ENCODE measurements around the gene PEX5L.
"Not testable (repeated sequence)": the region's sequence is repeated elsewhere in the genome, so short reads cannot be mapped to it uniquely, and the experiment has no call there.

Gene PEX5L

DNA sequence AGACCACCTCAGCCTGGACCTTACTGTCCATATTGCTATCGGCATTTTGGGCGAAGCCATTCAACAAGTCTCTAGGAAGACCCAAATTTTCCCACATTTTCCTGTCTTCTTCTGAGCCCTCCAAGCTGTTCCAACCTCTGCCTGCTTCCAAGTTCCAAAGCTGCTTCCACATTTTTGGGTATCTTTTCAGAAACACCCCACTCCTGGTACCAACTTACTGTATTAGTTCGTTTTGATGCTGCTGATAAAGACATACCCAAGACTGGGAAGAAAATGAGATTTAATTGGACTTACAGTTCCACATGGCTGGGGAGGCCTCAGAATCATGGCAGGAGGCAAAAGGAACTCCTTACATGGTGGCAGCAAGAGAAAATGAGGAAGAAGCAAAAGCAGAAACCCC lies 28.4 kb downstream of the PEX5L start:
- DNase-seq (ENCODE audit: low read depth in 1 of 2, low spot score in 1 of 2) = not testable (repeated sequence)

DNA sequence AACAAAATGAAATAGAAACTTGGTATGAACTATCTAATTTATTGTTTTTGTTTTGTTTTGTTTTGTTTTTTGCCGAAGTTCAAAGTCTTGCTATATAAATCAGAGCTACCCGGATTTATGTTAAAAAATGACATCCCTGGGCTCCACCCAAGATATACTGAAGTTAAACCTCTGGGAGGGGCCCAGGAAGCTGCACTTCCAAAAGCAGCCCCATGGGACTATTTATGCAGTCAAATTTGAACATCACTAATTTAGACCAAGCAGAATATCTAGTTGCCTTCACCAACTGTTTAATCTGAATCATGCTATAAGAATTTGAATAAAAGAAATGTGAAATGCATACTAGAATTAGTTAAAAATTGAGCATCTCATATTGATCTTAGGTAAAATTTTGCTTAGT lies 32.2 kb downstream of the PEX5L start:
- DNase-seq (ENCODE audit: low read depth in 1 of 2, low spot score in 1 of 2) = no peak

DNA sequence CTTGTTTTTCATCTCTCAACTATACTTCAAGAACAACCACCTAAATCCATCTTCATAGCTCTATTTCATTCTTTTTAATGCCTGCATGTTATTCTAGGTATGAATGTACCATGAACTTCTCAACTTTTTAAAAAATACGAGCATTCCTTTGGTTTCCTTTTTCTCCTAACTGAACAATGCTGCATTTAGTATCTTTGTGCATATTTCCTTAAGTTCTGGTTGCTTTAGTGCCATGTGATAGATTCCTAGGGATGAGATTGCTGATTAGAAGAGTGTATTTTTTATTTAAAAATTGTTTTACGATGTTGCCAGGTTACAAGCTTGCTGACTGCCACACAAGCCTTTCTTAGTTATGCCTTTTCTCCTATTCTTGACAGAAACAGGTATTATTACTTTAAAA lies 34.7 kb downstream of the PEX5L start:
- no peak for DNase-seq (ENCODE audit: low read depth in 1 of 2, low spot score in 1 of 2)

DNA sequence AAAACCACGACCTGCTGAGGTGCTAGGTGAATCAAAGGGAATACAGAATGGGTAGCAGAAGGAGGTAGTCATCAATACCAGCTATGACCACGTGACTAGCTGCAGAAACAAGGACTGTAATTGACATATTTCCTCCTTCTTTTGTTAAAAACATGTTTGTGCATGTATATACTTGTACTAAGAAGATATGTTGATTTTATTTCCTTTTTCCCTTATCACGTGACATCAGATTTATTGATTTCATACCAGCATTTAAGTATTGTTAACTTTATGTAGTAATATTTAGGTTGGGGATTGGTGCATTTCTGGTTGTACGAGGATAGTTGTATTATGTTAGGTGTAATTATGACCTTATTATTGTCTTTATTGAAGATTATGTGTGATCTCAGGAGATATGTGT lies 36.2 kb downstream of the PEX5L start:
- no peak for DNase-seq (ENCODE audit: low read depth in 1 of 2, low spot score in 1 of 2)

DNA sequence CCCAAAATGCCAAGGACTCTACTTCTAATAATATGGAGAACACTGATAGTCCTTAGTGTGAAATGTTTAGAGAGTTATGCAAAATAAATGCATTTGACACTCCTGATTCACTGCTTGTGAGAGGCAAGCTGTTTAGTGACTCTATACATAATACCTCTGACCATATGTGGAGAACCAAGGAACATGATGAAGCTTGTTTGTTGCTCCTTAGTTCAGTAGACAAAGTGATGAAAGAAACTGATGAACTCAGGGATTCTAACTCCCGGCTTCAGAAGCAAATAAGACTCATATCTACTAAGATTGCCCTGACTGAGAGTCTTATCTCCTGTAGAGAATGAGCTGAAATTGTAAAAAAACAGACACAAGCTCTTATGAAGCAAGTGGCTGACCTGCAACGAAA lies 41.3 kb downstream of the PEX5L start:
- DNase-seq (ENCODE audit: low read depth in 1 of 2, low spot score in 1 of 2) = no peak

DNA sequence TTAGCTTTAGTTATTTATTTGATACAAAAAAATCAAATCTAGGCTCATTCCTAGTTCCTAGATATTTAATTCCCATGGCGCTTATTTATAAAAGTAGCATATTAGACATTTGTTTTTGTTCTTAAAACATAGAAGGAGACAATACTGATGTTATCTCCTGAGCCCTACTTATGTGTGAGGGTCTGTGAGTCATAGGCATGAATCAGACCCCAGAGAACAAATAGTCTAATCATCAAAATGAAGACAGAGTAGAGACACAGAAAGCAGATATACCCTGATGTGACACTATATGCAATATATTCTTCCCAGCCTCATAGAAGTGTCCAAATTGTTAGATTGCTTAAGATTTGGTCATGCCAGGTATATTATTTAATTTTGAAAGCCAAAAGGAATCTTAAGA lies 44.9 kb downstream of the PEX5L start:
- DNase-seq (ENCODE audit: low read depth in 1 of 2, low spot score in 1 of 2) = no peak

DNA sequence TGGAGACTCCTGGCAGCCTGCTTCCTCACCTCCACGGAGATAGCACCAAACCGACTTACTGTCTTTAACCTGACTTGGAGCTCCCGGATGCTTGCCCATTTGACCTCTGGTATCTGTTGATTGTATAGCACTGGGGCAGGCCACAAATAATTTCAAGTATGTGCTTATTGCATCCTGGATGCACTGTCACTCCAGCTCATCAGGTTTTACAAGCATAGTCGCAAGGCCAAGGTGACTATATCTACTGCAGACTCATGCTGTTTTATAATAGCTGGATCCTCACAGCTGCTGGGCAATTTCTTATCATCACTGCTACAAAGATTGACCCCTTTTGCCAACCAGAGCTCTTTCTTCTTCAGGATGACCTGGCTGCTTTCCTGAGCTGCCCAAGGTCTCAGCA lies 45.6 kb downstream of the PEX5L start:
- no peak for DNase-seq (ENCODE audit: low read depth in 1 of 2, low spot score in 1 of 2)

DNA sequence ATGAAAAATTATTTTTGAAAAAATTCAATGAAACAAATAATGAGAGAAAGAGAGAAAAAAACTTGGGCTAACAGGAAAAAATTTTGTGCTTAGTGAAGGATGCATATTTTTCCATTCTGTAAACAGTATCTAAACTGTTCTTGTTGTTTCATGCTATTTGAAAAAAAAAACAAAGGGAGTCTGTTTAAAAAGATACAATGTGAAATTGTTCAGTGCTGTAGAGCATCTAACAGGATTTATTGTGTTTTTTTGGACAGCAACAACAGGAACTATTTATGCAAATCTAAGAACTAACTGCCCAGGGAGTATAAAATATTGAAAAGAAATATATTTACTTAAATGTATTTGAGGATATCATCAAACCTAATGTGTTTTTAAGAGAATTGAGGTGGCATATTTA lies 55.1 kb downstream of the PEX5L start:
- no peak for DNase-seq (ENCODE audit: low read depth in 1 of 2, low spot score in 1 of 2)

DNA sequence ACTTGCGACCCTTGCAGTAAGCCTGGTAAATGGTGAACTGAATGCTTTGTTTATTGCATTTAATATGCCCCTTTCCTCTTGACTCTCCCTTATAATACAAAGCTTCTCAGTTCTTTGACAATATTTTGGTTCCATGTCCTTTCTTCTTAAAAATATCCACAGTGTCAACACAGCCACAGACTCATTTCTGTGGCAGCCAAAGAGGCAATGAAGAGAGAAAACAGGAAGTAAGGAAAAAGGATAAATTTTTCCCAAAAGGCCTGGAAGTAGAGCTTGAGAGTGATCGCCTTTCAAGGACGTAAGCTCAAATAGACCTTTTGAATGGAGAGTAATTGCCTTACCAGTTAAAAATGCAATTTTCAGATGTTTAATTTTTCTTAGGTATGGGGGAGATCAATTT lies 59.4 kb downstream of the PEX5L start:
- DNase-seq (ENCODE audit: low read depth in 1 of 2, low spot score in 1 of 2) = no peak

DNA sequence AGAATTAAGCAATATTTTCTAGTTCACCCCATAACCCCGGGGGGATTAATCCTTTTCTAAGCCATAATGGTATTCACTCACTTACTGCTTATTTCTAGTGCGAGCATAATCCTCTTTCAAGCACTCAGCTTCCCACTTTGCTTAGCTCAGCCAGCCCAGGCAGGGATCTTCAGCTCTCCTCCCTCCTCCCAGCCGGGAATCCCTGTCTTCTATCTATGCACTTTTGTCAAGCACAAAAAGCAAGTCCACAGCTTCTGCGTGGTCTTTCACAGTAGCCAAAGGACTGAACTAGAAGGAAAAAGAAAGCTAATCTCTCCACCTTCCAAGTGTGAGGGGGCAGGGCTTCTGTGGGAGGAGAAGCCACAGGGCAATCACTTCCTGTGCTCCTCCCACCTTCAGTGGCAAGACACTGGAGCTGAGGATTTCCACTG lies 62.8 kb downstream of the PEX5L start:
- no peak for DNase-seq (ENCODE audit: low read depth in 1 of 2, low spot score in 1 of 2)

DNA sequence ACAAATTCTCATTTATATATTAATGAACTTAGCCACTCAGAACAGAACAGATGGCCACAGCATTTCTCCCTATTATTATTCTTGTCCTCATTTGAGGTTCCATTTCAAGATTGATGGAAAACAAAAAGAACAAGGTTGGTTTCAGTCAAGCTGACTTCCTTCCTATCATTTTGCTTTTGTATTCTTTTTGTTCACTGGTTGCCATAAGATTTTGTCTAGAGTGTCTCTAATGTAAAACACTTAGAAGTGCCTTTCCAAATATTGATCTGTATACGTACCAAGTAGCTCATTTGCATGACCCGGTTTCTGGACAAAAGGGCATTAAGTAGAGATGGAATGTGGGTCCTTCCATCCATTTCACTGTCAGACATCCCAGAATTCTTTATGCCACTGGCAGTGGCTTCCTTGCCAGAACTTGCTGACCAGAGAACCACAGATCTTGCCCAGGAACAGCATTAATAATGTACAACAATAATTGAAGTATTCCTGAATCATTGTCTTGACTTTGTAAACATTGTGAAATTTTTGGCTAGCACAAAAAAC lies 63.8 kb downstream of the PEX5L start:
- DNase-seq (ENCODE audit: low read depth in 1 of 2, low spot score in 1 of 2) = no peak

DNA sequence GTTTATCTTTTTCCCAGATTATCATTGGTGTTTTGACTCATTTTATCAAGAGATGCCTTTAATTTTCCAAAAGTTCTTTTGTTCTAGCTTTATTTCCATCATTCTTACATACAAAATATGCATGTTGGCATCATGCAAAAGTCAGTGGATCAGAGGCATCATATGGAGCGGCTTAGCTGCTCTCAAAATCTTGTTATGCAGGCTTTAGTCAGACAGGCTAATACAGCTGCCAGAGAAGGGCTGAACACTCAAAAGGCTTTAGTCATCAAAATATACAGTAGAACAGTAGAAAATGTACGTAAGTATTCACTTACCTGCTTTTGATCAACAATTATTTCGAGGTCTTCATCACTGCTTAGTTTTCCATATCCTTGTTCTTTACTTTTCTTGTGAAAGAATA lies 65.5 kb downstream of the PEX5L start:
- no peak for DNase-seq (ENCODE audit: low read depth in 1 of 2, low spot score in 1 of 2)

DNA sequence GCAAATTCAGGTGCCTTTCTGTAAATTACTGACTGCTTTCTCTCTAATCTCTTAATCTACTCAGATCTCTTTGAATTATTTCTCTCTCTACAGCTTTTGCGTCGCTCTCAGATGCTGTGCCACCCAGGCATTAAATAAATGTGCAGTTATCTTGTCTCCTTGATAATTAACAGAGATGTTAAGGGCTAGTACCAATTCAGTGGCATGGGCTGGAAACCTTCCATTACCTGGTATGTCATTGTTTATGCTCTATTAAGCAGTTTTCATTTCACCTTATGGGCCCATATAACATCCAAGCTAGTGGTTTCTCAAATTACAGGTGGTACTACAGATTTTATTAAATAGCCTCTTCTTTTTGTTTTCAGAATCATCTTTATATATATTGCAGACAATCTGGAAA lies 66.0 kb downstream of the PEX5L start:
- no peak for DNase-seq (ENCODE audit: low read depth in 1 of 2, low spot score in 1 of 2)

DNA sequence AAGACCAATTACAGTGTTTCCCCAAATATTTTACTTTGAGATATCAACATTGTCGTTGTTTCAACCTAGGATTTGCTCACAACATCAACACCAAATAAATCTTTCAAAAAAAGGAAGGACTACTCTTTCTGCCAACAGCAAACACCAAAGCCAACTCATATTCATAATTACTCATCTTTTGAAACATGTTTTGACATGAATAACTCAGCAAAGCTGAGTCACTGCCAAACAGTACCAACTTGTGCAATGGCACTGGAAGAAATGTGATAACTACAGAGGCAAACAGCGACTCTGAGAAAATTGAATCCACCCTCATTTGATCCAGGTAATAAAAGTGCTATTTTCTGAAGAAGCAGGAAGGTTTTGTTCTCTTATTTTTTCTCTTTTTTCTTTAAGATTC lies 67.2 kb downstream of the PEX5L start:
- no peak for DNase-seq (ENCODE audit: low read depth in 1 of 2, low spot score in 1 of 2)

DNA sequence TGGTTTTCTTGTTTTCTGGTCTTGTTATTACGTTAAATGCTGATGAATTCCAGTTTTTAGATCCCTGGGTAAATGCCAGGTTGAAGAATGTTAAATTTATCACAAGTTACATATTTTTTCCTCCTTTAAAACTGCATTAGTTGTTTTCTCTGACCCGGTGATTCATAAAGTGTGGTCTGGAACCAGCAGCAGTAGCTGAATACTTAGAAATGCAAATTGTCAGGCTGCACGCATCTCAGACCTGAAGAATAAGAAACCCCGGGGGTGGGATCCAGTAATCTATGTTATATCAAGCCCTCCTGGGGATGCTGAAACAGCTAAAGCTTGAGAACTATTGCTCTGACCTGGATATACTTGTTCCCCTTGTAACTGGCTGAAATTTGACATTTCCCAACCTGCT lies 69.1 kb downstream of the PEX5L start:
- DNase-seq (ENCODE audit: low read depth in 1 of 2, low spot score in 1 of 2) = no peak

DNA sequence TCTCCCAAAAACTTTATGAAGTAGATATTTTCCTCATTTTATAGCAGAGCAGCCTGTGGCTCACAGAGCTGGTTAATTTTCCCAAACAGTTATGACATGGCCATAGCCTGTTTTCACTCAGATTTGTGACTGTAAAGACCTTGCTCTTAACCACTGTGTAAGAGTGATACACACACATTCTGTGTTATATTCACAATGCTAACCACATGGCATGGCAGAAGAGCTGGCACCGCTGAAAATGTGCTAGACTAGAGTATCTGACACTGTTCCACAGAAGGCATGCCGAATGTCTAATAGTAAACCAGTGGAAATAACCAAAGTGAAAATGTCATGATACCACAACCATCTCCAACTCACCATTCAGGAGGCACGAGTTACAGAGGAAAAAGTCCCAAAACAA lies 71.8 kb downstream of the PEX5L start:
- no peak for DNase-seq (ENCODE audit: low read depth in 1 of 2, low spot score in 1 of 2)

DNA sequence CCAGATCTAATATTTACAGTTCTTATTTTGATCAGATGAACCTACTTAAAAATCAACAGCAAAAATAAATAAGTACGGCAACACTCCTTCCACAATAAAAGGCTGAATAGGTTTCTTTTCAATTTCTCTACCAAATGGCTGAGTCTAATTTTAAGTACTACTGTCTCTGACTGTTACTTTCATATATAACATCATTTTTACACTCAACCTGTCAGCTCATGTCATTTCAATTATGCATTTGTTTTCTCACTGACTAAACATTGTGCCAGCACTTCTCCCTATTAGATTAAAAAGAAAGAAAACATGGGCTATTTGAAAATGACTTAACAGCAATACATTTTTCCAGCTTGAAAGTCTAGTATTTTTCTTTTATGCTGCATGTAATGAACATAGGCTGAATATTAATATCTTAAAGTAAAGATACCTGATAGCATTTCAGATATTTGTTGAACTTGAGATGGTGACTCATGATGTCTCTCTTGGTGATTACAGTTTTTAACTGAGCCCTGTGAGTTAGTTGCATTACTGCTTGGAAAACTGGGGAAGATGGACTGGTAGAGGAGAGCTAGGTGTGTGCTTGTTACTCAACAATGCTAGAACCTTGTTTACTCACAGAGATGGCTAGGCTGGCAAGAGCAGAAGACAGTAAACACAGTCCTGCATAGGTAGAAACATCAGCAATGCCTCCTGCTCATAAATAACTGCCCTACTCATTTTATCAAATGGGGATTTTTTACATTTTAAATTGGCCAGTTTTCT lies 73.9 kb downstream of the PEX5L start:
- no peak for DNase-seq (ENCODE audit: low read depth in 1 of 2, low spot score in 1 of 2)

DNA sequence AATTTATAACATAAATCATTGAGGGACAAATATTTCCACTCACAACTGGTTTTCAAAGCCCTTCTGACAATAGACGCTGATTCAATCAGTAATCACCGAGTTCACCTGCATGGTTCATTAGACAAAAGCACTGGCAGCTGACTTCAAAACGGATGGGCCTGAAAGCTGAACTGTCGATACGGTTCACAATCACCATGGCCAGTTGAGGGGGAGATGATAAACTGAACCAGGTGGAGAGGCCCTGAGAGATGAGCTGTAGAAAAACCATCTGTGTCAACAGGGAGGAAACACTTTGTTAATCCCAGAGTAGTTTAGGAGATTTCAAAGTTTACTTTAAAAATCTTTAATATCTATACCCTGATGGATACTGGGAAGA lies 75.0 kb downstream of the PEX5L start:
- no peak for DNase-seq (ENCODE audit: low read depth in 1 of 2, low spot score in 1 of 2)

DNA sequence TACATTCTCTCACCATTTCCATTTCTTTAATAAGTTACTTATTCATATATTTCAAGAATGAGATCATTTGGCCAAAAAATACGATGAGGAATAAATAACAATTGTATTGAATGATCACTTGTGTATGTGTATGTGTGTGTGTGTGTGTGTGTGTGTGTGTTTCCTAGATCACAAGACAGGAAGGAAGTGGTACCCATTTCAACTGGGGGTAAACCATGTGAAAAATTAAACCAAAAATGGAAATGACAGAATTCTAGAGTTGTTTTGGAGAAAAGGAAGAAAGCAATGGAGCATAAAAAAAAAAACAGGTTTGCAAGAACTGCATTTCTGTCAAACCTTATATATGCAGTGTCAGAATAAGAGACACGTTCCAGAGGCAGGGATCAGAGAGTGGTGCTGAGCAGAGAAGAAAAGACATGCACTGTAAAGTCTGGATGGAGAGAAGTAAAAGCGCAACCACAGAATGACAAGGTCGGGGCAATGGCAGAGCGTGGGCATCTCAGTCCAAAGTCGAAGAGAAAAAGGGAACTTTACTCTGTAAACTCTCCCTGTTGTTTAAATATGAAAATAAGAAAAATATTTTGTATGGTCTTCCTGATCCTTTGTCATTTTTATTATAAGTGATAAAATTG lies 75.5 kb downstream of the PEX5L start:
- no peak for DNase-seq (ENCODE audit: low read depth in 1 of 2, low spot score in 1 of 2)

DNA sequence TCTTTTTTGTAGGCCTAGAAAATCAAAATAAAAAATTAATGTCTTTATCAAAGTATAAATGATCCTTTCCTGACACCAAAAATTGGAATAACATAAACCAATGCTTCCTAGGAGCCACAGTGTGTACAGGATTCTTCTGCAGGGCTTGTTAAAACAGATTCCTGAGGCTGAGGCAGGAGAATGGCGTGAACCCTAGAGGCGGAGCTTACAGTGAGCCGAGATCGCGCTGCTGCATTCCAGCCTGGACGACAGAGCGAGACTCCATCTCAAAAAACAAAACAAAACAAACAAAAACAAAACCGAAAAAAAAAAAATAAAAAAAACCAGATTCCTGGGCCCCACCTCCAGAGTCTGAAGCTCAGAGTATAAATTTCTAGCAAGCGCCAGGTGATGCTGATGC lies 78.0 kb downstream of the PEX5L start:
- no peak for DNase-seq (ENCODE audit: low read depth in 1 of 2, low spot score in 1 of 2)

DNA sequence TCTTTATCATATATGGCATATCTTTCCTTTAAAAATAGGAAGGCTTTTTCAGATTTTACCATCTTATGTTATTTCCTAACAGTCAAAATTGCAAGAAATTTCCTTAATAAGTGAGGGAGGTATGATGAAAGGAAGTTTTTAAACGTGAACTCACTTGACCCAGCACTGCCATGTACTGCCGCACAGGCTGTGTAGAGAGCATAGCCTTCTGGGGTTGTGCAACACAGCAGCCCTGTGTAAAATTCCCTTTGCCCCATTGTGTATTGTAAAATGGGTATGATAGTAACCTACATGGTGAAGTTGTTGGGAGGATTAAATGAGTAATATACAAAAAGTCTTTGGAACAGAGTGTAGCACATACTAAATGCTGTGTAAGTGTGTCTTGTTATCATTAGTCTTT lies 78.6 kb downstream of the PEX5L start:
- no peak for DNase-seq (ENCODE audit: low read depth in 1 of 2, low spot score in 1 of 2)

DNA sequence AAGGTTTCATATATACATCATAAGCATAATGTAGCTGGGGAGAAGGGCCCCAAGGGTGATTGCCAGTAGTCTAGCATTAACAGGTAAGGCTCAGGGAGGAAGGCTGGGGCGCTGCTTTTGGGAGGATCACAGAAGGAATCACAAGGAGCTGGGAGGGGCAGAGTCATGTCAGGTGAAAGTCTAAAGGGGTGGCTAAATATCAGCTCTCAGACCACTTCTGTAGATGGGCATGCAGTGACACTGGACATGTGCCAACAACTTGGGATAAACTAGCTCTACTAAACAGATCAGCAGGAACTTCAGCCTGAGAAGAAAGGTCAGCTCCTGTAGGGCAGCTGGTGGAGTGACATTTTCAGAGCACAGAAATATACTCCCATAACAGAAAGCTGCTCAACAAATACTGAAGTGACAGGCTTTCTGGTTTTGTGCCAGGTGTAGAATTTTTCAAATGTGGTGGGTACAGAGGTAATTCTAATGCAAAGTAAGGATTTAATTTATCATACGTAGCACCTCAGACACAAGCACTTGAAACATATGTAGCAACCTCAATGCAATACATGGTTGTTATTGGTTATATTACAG lies 79.4 kb downstream of the PEX5L start:
- DNase-seq (ENCODE audit: low read depth in 1 of 2, low spot score in 1 of 2) = no peak

DNA sequence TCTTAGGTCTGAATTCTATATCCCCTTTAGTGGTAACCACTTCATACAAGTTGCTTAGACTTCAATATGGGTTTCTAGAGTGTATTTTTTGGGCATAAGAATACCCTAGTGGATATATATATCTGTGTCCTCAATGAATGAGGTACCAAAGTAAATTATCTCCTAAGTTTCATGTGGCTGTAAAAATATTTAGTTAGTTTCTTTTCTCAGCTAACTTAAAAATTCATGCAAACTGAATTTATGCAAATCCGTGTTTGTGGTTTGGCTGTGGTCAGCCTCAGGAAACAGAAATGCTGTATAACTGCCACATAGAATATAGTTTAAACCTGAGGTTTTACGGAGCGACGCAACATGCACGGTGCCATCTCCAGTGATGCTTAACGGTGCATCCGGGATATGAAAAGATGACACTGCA lies 80.3 kb downstream of the PEX5L start:
- DNase-seq (ENCODE audit: low read depth in 1 of 2, low spot score in 1 of 2) = no peak

Data from activated T-helper 1 cell treated with anti-CD3 and anti-CD28 coated beads, Interleukin-2, amount 50 U/mL, for 16 hours (primary cell).